HG03095 (cell line): ENCODE data around the gene ATP8B4.
"Not testable (repeated sequence)": the region's sequence is repeated elsewhere in the genome, so short reads cannot be mapped to it uniquely, and the experiment has no call there.

Experiments used
- ATAC-seq: cut with Tn5 transposase; IDR thresholded peaks from one replicate; pipeline ENCODE4 v1.9.1; 2021; ENCODE audit warnings: moderate library complexity; ENCODE audit not compliant: unreplicated experiment

ATP8B4 gene

GRCh38 chr15:49963033-49963772, 155.8 kb downstream of the ATP8B4 start:
- not testable (repeated sequence) for ATAC-seq

DNA sequence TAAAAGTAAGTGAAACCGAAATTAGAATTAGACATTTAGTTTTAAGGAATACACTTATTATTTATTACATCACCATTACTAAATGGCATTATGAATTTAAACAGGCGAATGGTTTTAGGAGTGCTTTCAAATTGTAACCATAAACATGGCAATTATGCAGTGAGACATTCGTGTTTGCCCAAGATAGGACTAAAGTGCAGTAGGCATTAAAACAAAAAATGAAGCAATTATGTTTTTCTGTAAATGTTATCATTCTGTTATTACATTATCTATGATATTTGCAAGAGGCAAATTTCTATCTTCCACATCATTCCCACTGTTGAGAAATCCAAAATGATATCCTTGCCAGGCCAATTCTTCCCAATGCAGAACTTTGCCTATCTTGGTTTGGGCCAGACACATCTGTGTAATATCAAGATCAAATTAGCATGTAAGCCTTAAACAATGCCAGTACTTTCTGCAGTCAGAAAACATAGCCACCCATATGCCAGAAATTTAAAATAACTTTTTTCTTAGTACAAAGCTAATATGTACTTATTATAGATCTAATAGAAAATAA, 156.9 kb downstream of the ATP8B4 start:
- ATAC-seq, result no peak

DNA sequence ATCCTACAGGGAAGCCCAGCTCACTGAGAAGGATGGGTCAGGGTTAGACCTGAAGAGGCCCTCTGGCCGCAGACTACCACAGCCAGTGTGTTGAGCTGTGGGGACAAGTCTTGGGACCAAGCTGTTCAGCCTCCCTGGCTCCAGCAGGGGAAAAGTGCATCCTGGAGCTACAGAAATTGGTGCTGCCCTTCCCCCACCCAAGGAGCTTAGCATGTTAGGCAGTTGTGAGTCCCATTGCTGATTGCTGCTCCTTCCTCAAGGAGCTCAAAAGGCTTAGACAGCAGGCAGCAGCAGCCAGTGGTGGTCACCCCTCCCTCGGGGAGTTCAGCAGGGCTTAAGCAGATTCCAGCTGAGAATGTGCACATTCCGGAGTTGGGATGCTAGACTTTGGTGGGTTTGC, 165.6 kb downstream of the ATP8B4 start:
- no peak for ATAC-seq

GRCh38 chr15:49946681-49947080, 172.4 kb downstream of the ATP8B4 start:
- ATAC-seq, result no peak

- ATAC-seq, result no peak
These were observed 184.5 kb downstream of the ATP8B4 start for GRCh38 chr15:49934487-49934886.

DNA sequence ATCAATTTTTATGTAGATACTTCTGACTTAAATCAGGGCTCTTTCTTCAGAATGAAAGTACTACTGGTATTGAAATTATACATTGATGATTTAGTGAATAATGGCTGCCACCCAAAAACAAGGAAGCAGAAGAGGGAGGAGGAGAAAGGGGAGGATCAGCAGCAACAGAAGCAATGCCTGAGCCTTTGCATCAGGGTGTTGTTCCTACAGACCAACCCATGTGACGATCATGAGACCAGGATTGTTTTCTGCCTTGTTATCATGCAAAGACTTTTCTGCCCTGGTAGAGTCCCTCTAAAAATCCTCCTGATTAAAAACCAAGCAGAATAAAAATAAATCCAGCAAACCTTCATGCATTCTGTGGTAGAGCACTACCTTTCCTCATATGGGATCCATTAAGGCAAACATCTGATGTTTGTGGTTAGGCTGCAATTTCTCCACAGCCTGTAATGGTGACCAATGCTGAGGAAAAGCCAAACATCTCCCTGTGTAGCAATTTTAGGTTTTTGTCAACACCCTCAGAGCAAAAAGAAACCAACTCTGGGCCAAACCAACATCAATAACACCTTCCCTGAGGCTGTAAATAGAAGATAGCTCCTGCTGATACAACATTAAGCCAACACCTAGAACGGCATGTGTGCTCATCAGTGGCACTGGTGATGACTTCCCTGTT, 191.7 kb downstream of the ATP8B4 start:
- ATAC-seq, result no peak

DNA sequence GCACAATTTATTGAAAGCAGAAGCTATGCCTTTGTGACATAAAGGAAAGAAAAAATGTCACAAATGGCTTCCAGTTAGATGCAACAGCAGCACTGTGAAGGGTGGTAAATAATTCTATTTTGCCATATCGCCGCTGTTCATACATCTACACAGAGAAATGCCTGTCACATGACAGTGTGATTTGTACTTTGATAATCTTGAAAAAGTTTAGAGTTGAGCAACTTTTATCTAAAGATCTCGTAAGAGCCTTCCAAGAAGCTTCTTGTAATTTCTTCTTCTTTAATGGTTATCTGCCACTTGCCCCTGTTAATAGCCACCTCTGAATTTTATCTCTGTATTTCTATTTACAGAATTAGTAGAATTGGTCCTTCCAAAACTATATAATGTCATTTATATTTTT, 192.3 kb downstream of the ATP8B4 start:
- ATAC-seq, result no peak

GRCh38 chr15:49923671-49924070, 195.4 kb downstream of the ATP8B4 start:
- no peak for ATAC-seq

GRCh38 chr15:49919034-49919433, 200.0 kb downstream of the ATP8B4 start:
- no peak for ATAC-seq

DNA sequence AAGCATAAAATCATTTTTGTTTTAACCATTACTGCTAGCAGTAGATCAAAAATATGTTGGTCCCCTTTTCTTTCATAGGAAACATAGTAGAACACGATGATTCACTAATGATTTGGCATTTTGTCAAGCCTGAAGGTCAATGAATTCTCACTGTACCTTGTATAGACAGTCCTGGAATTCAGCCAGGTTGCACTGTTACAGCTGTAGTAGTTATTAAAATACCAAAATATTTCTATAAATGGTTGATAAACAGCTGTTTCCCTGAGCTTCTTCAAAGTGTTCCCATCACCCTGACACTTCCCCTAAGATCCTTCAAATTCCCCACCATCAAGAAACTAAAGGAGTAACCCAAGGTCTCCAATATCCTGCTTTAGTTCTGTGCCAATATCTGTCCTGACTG, 200.9 kb downstream of the ATP8B4 start:
- ATAC-seq, result no peak

DNA sequence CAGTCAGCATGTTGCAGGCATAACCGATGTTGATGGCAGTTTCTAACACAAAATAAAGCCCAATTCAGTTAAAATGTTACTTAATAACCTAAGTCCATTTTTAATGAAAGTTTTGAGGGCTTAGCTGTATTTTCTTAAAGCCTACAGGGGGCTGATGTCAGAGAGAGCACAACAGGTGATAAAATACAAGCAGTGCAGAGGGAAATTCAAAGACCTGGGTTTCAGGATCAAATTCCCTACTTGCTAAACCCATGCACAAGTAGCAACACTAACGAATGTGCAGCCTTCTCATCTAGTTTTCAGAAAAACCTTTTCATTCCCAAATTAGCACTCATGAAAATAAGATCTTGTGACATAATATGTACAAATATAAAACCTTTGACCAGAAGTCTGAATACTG, 202.0 kb downstream of the ATP8B4 start:
- ATAC-seq, result no peak

DNA sequence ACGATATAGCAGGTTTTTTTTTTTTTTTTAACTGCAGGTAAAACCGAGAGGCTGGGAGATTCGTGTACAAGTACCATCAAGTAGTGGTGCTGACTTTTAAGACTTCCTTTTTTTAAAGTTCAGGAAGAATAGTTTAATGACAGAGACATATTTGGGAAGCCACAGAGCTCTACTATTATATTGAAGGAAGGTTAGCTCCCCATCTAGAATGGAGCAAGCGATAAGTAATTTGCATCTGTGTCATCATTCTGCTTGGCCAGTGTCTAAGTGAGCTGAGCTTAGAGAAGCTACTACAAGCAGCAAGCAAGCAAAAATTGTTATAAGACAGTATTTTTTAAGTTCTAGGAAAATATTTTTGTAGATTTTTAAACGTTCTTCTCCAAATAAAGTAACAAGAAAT, 203.2 kb downstream of the ATP8B4 start:
- no peak for ATAC-seq

DNA sequence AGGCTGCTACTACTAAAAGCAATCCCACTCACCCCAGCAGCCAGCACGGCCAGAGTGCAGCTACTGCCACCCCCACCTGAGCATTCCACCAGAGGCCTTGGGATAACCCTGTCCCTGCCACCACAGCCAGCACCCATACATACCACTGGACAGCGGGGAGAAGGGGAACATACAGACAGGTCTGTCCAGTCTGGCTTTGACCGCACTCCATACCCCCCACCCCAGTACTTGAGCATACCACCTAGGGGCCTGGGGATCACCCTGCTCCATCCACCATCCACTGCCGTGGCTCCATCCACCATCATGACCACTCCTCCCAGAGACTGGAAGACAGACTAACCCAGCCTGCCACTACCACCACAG, 210.1 kb downstream of the ATP8B4 start:
- no peak for ATAC-seq

- ATAC-seq, result no peak
These were observed 210.6 kb downstream of the ATP8B4 start for GRCh38 chr15:49908236-49908932.

DNA sequence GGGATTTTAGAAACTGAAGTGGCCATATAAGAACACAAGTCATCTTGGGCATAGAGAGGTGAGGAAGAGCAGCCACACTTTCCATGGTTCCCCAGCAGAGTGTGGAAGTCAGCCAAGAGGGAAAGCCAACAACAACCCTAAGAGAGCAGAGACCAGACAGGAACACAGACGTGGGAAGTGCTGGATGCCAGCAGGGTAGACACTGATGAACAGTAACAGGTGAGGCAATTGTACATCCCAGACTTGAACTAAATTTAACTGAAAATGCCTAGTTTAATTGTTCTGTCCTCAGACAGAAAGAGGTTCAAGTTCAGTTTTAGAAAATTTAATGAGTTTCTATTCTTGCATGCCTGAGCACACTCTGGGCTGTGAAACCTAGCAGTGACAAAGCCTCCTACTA, 212.1 kb downstream of the ATP8B4 start:
- ATAC-seq, result no peak

- ATAC-seq, result no peak
These were observed 213.8 kb downstream of the ATP8B4 start for GRCh38 chr15:49905221-49905620.

GRCh38 chr15:49904296-49904695, 214.7 kb downstream of the ATP8B4 start:
- no peak for ATAC-seq

DNA sequence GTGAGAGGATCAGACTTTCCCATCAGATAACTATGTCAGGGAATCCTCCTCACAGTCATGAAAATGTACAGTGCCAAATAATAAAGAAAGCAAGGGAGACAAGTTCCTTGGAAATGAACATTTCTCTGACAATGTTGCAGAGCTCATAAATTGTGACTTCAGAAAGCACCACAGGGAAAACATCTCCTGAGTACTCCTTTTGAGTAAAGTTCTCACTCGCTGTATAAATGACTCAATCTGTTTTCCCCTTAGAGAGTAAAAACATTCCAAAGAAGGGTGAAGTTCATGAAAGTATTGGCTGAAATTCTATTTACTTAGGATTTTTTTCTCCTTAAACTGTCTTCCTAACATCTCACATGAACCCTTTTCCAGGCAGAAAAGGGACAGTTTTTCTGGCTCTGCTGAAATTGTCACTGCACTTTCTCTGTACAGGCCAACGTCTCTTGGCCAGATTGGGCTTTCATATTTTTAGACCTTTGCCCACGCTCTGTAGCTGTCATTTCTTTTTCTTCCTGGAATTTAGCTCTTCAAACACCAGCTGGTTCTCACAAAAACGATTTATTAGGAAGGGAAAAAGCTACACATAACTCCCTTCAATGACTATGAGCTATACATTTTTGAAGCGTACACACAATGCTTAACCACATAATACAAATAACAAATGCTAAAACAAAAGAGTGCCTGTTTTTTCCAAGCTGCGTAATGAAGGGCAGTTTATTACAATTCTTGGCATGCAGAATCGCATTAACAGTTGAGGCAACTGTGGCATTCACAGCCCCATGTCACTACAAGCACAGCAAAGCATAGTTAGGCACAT, 216.1 kb downstream of the ATP8B4 start:
- no peak for ATAC-seq

GRCh38 chr15:49901996-49902684, 216.9 kb downstream of the ATP8B4 start:
- ATAC-seq, result no peak

DNA sequence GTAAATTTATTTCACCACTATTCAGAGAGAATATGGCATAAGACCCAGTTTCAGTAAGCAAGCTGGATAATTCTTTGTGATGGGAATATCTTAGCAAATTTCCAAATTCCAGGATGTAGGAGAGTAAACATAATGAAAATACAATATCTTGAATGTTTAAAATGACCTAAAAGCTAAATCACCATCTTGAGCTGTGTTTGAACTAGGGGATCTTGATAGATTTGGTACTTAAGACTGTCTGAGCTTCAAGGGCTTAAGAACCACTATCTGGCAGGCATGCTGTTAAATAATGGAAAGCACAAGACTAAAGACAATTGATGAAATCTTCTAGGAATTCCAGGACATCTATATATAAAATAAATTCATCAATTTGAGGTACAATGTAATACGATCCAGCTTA, 217.7 kb downstream of the ATP8B4 start:
- ATAC-seq, result no peak

DNA sequence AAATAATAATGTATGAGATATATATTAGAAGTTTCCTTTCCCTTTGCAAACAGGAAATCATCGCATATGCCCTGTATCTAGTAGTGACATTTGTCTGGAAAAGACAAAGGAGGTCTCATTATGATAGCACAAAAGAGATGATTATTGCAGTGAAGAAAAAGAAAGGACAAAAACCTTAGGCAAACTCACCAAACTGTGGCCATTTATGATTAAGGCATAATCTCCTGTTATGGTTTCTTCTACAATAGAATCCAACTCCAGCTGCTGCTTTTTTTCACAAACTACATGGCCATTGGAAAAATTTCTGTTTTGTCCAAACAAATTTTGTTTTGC, 218.2 kb downstream of the ATP8B4 start:
- no peak for ATAC-seq
